BLaER1 (cell line): Measurements from ENCODE around the gene PCYOX1L.

Experiments
- H3K27ac ChIP-seq: shearing (Covaris generic); formaldehyde crosslinking; 2 replicates; pipeline ENCODE4 v1.8.1; 2022
- H3K27me3 ChIP-seq: shearing (Covaris generic); formaldehyde crosslinking; 2 replicates; pipeline ENCODE4 v1.8.1; 2022
- H3K36me3 ChIP-seq: shearing (Covaris generic); formaldehyde crosslinking; 2 replicates; pipeline ENCODE4 v1.8.1; 2022
- H3K4me1 ChIP-seq: shearing (Covaris generic); formaldehyde crosslinking; 2 replicates; pipeline ENCODE4 v1.8.1; 2022
- H3K4me2 ChIP-seq: shearing (Covaris generic); formaldehyde crosslinking; 2 replicates; pipeline ENCODE4 v1.8.1; 2022
- H3K4me3 ChIP-seq: shearing (Covaris generic); formaldehyde crosslinking; 2 replicates; pipeline ENCODE4 v1.8.1; 2022
- H3K9ac ChIP-seq: shearing (Covaris generic); formaldehyde crosslinking; 2 replicates; pipeline ENCODE4 v1.8.1; 2022
- H3K9me3 ChIP-seq: shearing (Covaris generic); formaldehyde crosslinking; 2 replicates; pipeline ENCODE4 v1.8.1; 2022
- H4K20me1 ChIP-seq: shearing (Covaris generic); formaldehyde crosslinking; 2 replicates; pipeline ENCODE4 v1.8.1; 2022
- Cebpa-rat ChIP-seq: shearing (Covaris generic); IDR thresholded peaks from 2 replicates; pipeline ENCODE4 v1.8.1; 2022

PCYOX1L gene

DNA sequence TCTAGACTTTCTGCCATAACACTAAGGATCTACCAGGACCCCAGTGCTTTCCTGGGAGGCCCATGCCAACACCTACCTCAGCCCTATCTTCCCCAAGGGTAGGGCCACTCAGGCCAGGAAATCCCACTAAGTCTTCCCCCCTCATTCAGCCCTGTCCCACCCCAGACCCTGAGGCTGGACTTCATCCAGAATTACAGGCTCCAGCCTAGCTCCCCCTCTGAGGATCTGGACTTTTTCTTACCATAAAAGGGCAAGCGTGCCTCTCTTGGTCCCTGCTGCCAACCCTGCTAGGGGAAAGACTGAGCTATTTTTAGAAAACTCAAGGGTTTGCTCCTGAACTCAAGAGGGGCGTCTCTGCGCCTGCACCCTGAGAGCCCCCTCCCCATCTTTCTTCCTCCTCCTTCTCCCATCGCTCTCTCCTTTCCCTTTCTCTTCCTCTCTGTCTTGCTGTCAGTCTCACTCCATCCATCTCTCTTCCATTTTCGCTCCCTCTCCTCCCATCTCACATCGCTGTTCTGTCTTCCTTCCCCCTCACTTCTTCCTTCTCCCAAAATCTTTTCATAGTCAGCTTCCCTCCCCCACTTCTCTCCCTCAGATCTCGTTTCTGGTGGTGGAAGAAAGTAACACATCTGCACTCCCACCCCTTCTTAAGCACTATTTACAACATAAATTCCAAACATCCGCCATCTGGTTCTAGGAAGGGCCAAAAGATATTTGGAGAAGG is 59.3 kb downstream of the PCYOX1L start:
- peaks cover 59% of the 10 kb centered on the region for H3K4me1 ChIP-seq
- no peaks in the 10 kb centered on the region for H3K36me3 ChIP-seq
- H3K9me3 ChIP-seq: no peaks in the 10 kb centered on the region
- no peak overlapping the region for H3K27ac ChIP-seq
- no peaks in the 10 kb centered on the region for H4K20me1 ChIP-seq
- no peaks in the 10 kb centered on the region for H3K27me3 ChIP-seq
- H3K4me3 ChIP-seq: no peak overlapping the region
- no peak overlapping the region for H3K9ac ChIP-seq
- no peak for TF ChIP-seq Cebpa-rat
- peak overlapping the region; percentile 7; the same call in 1 of the 2 replicates for H3K4me2 ChIP-seq

GRCh38 chr5:149417711-149418368 is 60.0 kb downstream of the PCYOX1L start:
- no peaks in the 10 kb centered on the region for H3K27me3 ChIP-seq
- no peaks in the 10 kb centered on the region for H4K20me1 ChIP-seq
- H3K36me3 ChIP-seq: no peaks in the 10 kb centered on the region
- H3K4me3 ChIP-seq: no peak overlapping the region
- peaks cover 66% of the 10 kb centered on the region for H3K4me1 ChIP-seq
- no peak for TF ChIP-seq Cebpa-rat
- H3K27ac ChIP-seq: no peak overlapping the region
- H3K9me3 ChIP-seq: no peaks in the 10 kb centered on the region
- H3K9ac ChIP-seq: no peak overlapping the region
- H3K4me2 ChIP-seq: no peak overlapping the region

DNA sequence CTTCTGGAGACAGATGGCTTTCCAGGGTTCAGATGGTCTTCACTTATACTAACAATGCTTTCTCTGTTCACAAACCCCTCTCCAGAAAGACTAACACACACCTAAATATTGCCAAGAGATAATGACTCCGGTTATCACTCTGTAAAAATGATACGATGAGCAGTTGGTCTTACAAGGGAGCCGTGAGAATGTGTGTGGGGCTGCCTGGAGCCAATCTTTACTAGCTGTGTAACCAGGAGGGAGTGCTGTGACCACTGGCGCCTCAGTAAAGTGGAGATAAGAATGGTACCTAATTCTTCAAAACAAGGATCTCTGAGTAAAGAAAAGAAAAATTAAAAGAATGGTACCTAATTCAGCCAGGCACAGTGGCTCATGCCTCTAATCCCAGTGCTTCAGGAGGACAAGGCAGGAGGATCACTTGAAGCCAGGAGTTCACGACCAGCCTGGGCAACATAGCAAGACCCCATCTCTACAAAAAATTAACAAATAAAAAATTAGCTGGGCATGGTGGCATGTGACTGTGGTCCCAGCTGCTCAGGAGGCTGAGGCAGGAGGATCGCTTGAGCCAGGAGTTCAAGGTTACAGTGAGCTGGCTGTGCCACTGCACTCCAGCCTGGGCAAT is 61.2 kb downstream of the PCYOX1L start:
- Histone ChIP-seq H3K4me2 (peak overlapping the region; percentile 82), H3K9me3 (no peaks in the 10 kb centered on the region), H3K9ac (no peak overlapping the region), H3K27me3 (no peaks in the 10 kb centered on the region), H3K4me1 (peaks cover 72% of the 10 kb centered on the region), H3K4me3 (no peak overlapping the region), H3K36me3 (no peaks in the 10 kb centered on the region), H3K27ac (no peak overlapping the region), H4K20me1 (no peaks in the 10 kb centered on the region)
- no peak for TF ChIP-seq Cebpa-rat
